ENCODE measurements around the gene INO80D.

INO80D gene

DNA sequence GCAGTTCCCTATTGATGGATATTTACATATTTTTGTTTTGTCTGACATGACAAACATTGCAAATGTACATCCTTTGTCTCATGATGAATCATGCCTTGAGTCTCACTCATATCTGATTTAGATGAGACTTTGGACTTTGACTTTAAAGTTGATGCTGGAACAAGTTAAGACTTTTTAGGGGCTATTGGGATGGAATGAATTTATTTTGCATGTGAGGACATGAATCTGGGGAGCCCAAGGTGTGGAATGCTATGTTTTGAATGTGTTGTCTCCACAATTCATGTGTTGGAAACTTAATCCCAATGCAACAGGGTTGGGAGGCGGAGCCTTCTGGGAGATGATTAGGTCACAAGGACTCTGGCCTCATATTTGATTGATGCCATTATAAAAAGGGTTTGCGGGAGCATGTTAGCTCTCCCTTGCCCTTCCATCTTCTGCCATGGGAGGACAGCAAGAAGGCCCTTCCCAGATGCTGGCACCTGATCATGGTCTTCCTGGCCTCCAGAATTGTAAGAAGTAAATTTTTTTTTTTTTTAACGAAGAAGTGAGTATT, 29.1 kb upstream of the INO80D start:
- Histone ChIP-seq H3K9me3 (ENCODE audit: control insufficient read depth, insufficient read depth, low read depth, low read length) (no peaks in the 10 kb centered on the region), H3K36me3 (ENCODE audit: control insufficient read depth in 2 of 2, insufficient read depth in 1 of 2, low read length in 2 of 2) (peaks cover 13 to 38% of the 10 kb centered on the region in 2 experiments; a peak in 2 of 3 replicates), H3K4me3 (ENCODE audit: low read depth, low read length) (no peak overlapping the region), H3K4me1 (ENCODE audit: control insufficient read depth, insufficient read depth, low read length) (no peaks in the 10 kb centered on the region), H3K27ac (ENCODE audit: extremely low read depth, low read depth, low read length) (no peak overlapping the region)
- TF ChIP-seq ZBTB6 (tag by site-specific recombination; IDR thresholded peaks at IDR 0.05): no peak
- TF ChIP-seq SCRT2 (tag by site-specific recombination; IDR thresholded peaks at IDR 0.05): peak; percentile 32; the same call in 1 of the 2 replicates
- POLR2A ChIA-PET: no interaction called here
- CTCF ChIA-PET: interaction anchor here (0.7 kb wide), 1 partner anchor 66 kb away, joined by 3 read pairs; no protein-coding TSS in a partner anchor

DNA sequence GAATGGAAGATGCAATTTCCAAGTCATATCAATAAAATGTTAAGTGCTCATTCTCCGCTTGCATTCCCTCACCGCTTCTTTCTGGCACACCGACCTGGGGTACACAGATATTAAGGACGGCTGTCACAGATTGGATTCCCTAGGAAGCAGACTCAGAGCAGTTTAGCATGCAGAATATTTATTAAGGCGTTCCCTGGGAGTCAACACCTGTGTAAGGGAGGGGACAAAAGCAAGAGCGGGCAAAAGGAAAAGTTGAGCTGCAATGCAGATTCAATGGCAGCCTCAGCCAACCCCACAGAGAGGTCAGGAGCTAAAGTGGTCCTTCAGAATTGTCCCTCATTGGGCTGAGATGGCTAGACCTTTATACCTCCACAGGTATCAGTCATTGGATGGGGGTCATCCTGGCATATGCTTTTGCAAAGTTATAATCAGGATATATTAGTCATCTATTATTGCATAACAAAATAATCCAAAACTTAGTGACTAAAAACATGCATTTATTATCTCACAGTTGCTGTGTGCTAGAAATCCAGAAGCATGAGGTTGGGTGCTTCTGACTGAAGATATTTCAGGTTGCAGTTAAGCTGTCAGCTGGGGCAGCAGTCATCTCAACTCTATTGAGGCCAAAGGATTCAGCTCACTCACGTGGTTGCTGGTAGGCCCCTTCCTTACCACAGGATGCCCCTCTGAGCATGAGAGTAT, 27.0 kb upstream of the INO80D start:
- H3K36me3 ChIP-seq (ENCODE audit: control insufficient read depth in 2 of 2, insufficient read depth in 1 of 2, low read length in 2 of 2): peaks cover 13 to 28% of the 10 kb centered on the region in 2 experiments; a peak in 2 of 3 replicates
- no peaks in the 10 kb centered on the region for H3K9me3 ChIP-seq (ENCODE audit: control insufficient read depth, insufficient read depth, low read depth, low read length)
- H3K4me1 ChIP-seq (ENCODE audit: control insufficient read depth, insufficient read depth, low read length): no peaks in the 10 kb centered on the region
- H3K4me3 ChIP-seq (ENCODE audit: low read depth, low read length): no peak overlapping the region
- H3K27ac ChIP-seq (ENCODE audit: extremely low read depth, low read depth, low read length): no peak overlapping the region
- ChIA-PET CTCF (no interaction called here), POLR2A (no interaction called here)
- TF ChIP-seq PRDM2 (tag by site-specific recombination; IDR thresholded peaks at IDR 0.05; ENCODE audit: borderline replicate concordance) (no peak), ZBTB7A (tag by site-specific recombination; IDR thresholded peaks at IDR 0.05; ENCODE audit: low read depth) (no peak), ZNF792 (tag by site-specific recombination; IDR thresholded peaks at IDR 0.05) (no peak), ZNF558 (tag by site-specific recombination; IDR thresholded peaks at IDR 0.05) (no peak), ZNF48 (tag by site-specific recombination; IDR thresholded peaks at IDR 0.05) (no peak), ZNF580 (tag by site-specific recombination; IDR thresholded peaks at IDR 0.05) (no peak), ZNF366 (tag by site-specific recombination; conservative IDR thresholded peaks at IDR 0.05) (no peak), ZNF624 (tag by site-specific recombination; IDR thresholded peaks at IDR 0.05) (no peak)

GRCh38 chr2:206112108-206112507, 26.1 kb upstream of the INO80D start:
- Histone ChIP-seq H3K36me3 (ENCODE audit: control insufficient read depth in 2 of 2, insufficient read depth in 1 of 2, low read length in 2 of 2) (peaks cover 8 to 24% of the 10 kb centered on the region in 2 experiments; a peak in 2 of 3 replicates), H3K9me3 (ENCODE audit: control insufficient read depth, insufficient read depth, low read depth, low read length) (no peaks in the 10 kb centered on the region), H3K4me1 (ENCODE audit: control insufficient read depth, insufficient read depth, low read length) (no peaks in the 10 kb centered on the region), H3K4me3 (ENCODE audit: low read depth, low read length) (no peak overlapping the region), H3K27ac (ENCODE audit: extremely low read depth, low read depth, low read length) (no peak overlapping the region)
- no peak for TF ChIP-seq EGR2 (tag by site-specific recombination; IDR thresholded peaks at IDR 0.05; ENCODE audit: low read depth)
- no peak for TF ChIP-seq ZBTB20 (tag by site-specific recombination; IDR thresholded peaks at IDR 0.05)
- TF ChIP-seq ZNF350 (tag by site-specific recombination; IDR thresholded peaks at IDR 0.05): peak; percentile 94
- ChIA-PET POLR2A (no interaction called here), CTCF (no interaction called here)

All from HEK293 (cell line).